SK-N-SH treated with all-trans-retinoic acid at 6 μM for 48 hours (cell line): ENCODE measurements around the gene OXTR.

Source experiments
- ATAC-seq: fragments of 200-7000 bp; cut with Tn5 transposase; 3 replicates; pipeline ENCODE4 v1.9.1; 2020; ENCODE audit warnings: mild to moderate bottlenecking, moderate library complexity
- ARNTL ChIP-seq: fragments of 450-650 bp; formaldehyde crosslinking; IDR thresholded peaks from 2 replicates; pipeline ENCODE4 v1.5.0; 2020; ENCODE audit warnings: low read depth, mild to moderate bottlenecking, moderate library complexity, borderline replicate concordance
- BACH2 ChIP-seq: fragments of 250-450 bp; sonication (Bioruptor Pico); IDR thresholded peaks from 2 replicates; pipeline ENCODE4 v1.9.0; 2021; ENCODE audit warnings: mild to moderate bottlenecking, borderline replicate concordance
- ESRRG ChIP-seq: fragments of 250-450 bp; sonication (Bioruptor Pico); IDR thresholded peaks from 2 replicates; pipeline ENCODE4 v1.6.1; 2021; ENCODE audit warnings: mild to moderate bottlenecking
- GLIS3 ChIP-seq: fragments of 250-450 bp; sonication (Bioruptor Pico); IDR thresholded peaks from 2 replicates; pipeline ENCODE4 v1.5.0; 2020; ENCODE audit warnings: mild to moderate bottlenecking, moderate library complexity
- OSR1 ChIP-seq: fragments of 250-450 bp; sonication (Bioruptor Pico); IDR thresholded peaks from 2 replicates; pipeline ENCODE4 v1.8.0; 2022; ENCODE audit warnings: moderate library complexity, mild to moderate bottlenecking, inconsistent platforms
- PATZ1 ChIP-seq: fragments of 250-450 bp; sonication (Bioruptor Pico); IDR thresholded peaks from 2 replicates; pipeline ENCODE4 v1.8.0; 2020; ENCODE audit warnings: mild to moderate bottlenecking, moderate library complexity, borderline replicate concordance
- PPARA ChIP-seq: fragments of 250-450 bp; sonication (Bioruptor Pico); IDR thresholded peaks from 2 replicates; pipeline ENCODE4 v1.5.0; 2020; ENCODE audit warnings: mild to moderate bottlenecking, borderline replicate concordance
- RARB ChIP-seq: fragments of 250-450 bp; sonication (Bioruptor Pico); IDR thresholded peaks from 2 replicates; pipeline ENCODE4 v1.8.0; 2021; ENCODE audit warnings: mild to moderate bottlenecking, moderate library complexity
- SNAI2 ChIP-seq: fragments of 250-450 bp; sonication (Bioruptor Pico); IDR thresholded peaks from 2 replicates; pipeline ENCODE4 v1.5.0; 2020; ENCODE audit warnings: mild to moderate bottlenecking, moderate library complexity
- TCF4 ChIP-seq: fragments of 250-450 bp; sonication (Bioruptor Pico); IDR thresholded peaks from 2 replicates; pipeline ENCODE4 v1.8.0; 2021; ENCODE audit warnings: mild to moderate bottlenecking, moderate library complexity, borderline replicate concordance
- TOX ChIP-seq: fragments of 250-450 bp; sonication (Bioruptor Pico); IDR thresholded peaks from 2 replicates; pipeline ENCODE4 v1.8.0; 2021; ENCODE audit warnings: mild to moderate bottlenecking, moderate library complexity, borderline replicate concordance
- ZC3H10 ChIP-seq: fragments of 250-450 bp; sonication (Bioruptor Pico); IDR thresholded peaks from 2 replicates; pipeline ENCODE4 v1.5.1; 2021; ENCODE audit warnings: mild to moderate bottlenecking, moderate library complexity
- ZFP3 ChIP-seq: fragments of 250-450 bp; sonication (Bioruptor Pico); IDR thresholded peaks from 2 replicates; pipeline ENCODE4 v1.5.0; 2020; ENCODE audit warnings: mild to moderate bottlenecking, moderate library complexity
- ZFP30 ChIP-seq: fragments of 450-650 bp; formaldehyde crosslinking; IDR thresholded peaks from 2 replicates; pipeline ENCODE4 v1.5.0; 2022; ENCODE audit warnings: mild to moderate bottlenecking, moderate library complexity
- ZNF565 ChIP-seq: fragments of 450-650 bp; formaldehyde crosslinking; conservative IDR thresholded peaks from 2 replicates; pipeline ENCODE4 v1.5.0; 2020; ENCODE audit warnings: low read depth, mild to moderate bottlenecking, moderate library complexity
- ZNF70 ChIP-seq: fragments of 450-650 bp; formaldehyde crosslinking; IDR thresholded peaks from 2 replicates; pipeline ENCODE4 v1.5.0; 2020; ENCODE audit warnings: mild to moderate bottlenecking, moderate library complexity
- ZNF8 ChIP-seq: fragments of 450-650 bp; formaldehyde crosslinking; IDR thresholded peaks from 2 replicates; pipeline ENCODE4 v1.5.0; 2020; ENCODE audit warnings: mild to moderate bottlenecking, moderate library complexity
- TF ChIP-seq, protein P1 (sequence below): fragments of 250-450 bp; sonication (Bioruptor Pico); IDR thresholded peaks from 2 replicates; pipeline ENCODE4 v1.5.1; 2021; ENCODE audit warnings: mild to moderate bottlenecking, moderate library complexity
- TF ChIP-seq, protein P2 (sequence below): fragments of 250-450 bp; sonication (Bioruptor Pico); IDR thresholded peaks from 2 replicates; pipeline ENCODE4 v1.5.1; 2020; ENCODE audit warnings: low read depth, mild to moderate bottlenecking, moderate library complexity
- TF ChIP-seq, protein P3 (sequence below): fragments of 250-450 bp; sonication (Bioruptor Pico); IDR thresholded peaks from 2 replicates; pipeline ENCODE4 v1.8.0; 2021; ENCODE audit warnings: low read depth, mild to moderate bottlenecking, moderate library complexity, borderline replicate concordance

OXTR gene

DNA sequence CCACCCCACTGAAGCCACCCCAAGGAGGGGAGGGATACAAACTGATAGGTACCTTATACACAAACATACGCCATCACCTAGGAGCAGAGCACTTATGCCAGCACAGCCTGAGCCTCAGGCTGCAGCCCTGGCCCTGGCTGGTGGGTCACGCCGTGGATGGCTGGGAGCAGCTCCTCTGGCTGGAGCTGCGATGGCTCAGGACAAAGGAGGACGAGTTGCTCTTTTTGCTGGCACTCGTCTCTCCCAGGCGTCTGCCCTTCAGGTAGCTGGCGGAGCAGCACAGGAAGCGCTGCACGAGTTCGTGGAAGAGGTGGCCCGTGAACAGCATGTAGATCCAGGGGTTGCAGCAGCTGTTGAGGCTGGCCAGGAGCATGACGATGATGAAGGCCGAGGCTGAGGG, 16.6 kb downstream of the OXTR start:
- TF ChIP-seq TOX (CRISPR knock-in tag) (no peak), ZFP30 (CRISPR knock-in tag) (no peak), ZNF565 (CRISPR knock-in tag) (no peak), ZFP3 (no peak), PATZ1 (CRISPR knock-in tag) (no peak), GLIS3 (CRISPR knock-in tag) (no peak), BACH2 (CRISPR knock-in tag) (no peak), RARB (no peak), PPARA (CRISPR knock-in tag) (no peak), SNAI2 (CRISPR knock-in tag) (no peak), ZC3H10 (no peak), TCF4 (no peak), ZNF70 (no peak), ZNF8 (CRISPR knock-in tag) (no peak), ARNTL (CRISPR knock-in tag) (no peak)
- TF ChIP-seq, protein P1, sequence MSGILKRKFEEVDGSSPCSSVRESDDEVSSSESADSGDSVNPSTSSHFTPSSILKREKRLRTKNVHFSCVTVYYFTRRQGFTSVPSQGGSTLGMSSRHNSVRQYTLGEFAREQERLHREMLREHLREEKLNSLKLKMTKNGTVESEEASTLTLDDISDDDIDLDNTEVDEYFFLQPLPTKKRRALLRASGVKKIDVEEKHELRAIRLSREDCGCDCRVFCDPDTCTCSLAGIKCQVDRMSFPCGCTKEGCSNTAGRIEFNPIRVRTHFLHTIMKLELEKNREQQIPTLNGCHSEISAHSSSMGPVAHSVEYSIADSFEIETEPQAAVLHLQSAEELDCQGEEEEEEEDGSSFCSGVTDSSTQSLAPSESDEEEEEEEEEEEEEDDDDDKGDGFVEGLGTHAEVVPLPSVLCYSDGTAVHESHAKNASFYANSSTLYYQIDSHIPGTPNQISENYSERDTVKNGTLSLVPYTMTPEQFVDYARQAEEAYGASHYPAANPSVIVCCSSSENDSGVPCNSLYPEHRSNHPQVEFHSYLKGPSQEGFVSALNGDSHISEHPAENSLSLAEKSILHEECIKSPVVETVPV (CRISPR knock-in tag): no peak
- TF ChIP-seq, protein P2, sequence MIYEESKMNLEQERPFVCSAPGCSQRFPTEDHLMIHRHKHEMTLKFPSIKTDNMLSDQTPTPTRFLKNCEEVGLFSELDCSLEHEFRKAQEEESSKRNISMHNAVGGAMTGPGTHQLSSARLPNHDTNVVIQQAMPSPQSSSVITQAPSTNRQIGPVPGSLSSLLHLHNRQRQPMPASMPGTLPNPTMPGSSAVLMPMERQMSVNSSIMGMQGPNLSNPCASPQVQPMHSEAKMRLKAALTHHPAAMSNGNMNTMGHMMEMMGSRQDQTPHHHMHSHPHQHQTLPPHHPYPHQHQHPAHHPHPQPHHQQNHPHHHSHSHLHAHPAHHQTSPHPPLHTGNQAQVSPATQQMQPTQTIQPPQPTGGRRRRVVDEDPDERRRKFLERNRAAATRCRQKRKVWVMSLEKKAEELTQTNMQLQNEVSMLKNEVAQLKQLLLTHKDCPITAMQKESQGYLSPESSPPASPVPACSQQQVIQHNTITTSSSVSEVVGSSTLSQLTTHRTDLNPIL (CRISPR knock-in tag): no peak
- ATAC-seq: no peak

GRCh38 chr3:8749316-8749715, 20.1 kb downstream of the OXTR start:
- no peak for ATAC-seq
- TF ChIP-seq ZNF565 (CRISPR knock-in tag): no peak

DNA sequence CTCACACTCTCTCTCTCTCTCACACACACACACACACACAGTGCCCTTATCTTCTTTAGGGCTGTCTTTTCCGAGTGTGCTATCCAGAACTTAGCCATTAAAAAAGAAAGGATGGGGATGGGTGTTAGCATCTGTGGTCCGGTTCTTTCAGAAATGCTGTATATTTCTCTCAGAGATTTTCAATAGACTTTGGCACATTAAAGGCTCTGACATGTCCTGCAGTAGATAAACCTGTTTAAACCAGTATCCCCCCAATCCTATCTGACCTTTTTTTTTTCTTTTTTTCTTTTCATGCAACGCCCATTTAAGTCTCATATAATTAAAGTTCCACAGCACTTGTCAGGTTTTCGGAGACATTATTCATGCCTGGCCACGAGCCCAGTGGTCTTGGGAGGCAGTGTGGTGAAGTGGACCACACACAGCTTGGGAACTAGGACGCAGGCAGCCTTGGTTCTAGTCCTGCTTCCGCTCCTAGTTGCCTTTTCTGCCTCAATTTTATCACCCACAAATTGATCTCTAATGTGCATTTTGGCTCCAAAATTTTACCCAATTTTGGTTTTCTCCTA, 22.6 kb downstream of the OXTR start:
- no peak for ATAC-seq
- no peak for TF ChIP-seq ZFP30 (CRISPR knock-in tag)
- TF ChIP-seq, protein P1 (CRISPR knock-in tag): no peak
- no peak for TF ChIP-seq PATZ1 (CRISPR knock-in tag)
- TF ChIP-seq ESRRG (CRISPR knock-in tag): no peak
- no peak for TF ChIP-seq GLIS3 (CRISPR knock-in tag)
- TF ChIP-seq TOX (CRISPR knock-in tag): no peak
- no peak for TF ChIP-seq ZC3H10
- TF ChIP-seq OSR1 (CRISPR knock-in tag): no peak
- no peak for TF ChIP-seq PPARA (CRISPR knock-in tag)
- no peak for TF ChIP-seq SNAI2 (CRISPR knock-in tag)
- no peak for TF ChIP-seq ZFP3
- no peak for TF ChIP-seq ZNF8 (CRISPR knock-in tag)
- TF ChIP-seq BACH2 (CRISPR knock-in tag): no peak
- TF ChIP-seq RARB: no peak
- TF ChIP-seq ZNF70: no peak
- TF ChIP-seq ARNTL (CRISPR knock-in tag): no peak
- TF ChIP-seq, protein P3, sequence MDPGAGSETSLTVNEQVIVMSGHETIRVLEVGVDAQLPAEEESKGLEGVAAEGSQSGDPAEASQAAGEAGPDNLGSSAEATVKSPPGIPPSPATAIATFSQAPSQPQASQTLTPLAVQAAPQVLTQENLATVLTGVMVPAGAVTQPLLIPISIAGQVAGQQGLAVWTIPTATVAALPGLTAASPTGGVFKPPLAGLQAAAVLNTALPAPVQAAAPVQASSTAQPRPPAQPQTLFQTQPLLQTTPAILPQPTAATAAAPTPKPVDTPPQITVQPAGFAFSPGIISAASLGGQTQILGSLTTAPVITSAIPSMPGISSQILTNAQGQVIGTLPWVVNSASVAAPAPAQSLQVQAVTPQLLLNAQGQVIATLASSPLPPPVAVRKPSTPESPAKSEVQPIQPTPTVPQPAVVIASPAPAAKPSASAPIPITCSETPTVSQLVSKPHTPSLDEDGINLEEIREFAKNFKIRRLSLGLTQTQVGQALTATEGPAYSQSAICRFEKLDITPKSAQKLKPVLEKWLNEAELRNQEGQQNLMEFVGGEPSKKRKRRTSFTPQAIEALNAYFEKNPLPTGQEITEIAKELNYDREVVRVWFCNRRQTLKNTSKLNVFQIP (CRISPR knock-in tag): no peak
- TF ChIP-seq, protein P2 (CRISPR knock-in tag): no peak
